Neuronal stem cell (in vitro differentiated cells): ENCODE measurements around the gene AMDHD2.

Experiments
- DNase-seq: peaks from one replicate; pipeline ENCODE4 v3.0.0-alpha.2; 2013; ENCODE audit warnings: low spot score
- H2AFZ ChIP-seq: one replicate; pipeline ENCODE4 v1.6.1; 2013; ENCODE audit warnings: mild to moderate bottlenecking, low read length, inconsistent platforms
- H2AK5ac ChIP-seq: 2 replicates; pipeline ENCODE4 v1.6.1; 2013; ENCODE audit warnings: low read depth, mild to moderate bottlenecking, inconsistent platforms, low read length, moderate library complexity, mixed read lengths
- H2BK120ac ChIP-seq: 2 replicates; pipeline ENCODE4 v1.6.1; 2013; ENCODE audit warnings: low read depth, mild to moderate bottlenecking, inconsistent platforms, low read length, moderate library complexity, mixed read lengths
- H2BK12ac ChIP-seq: one replicate; pipeline ENCODE4 v1.6.1; 2013; ENCODE audit warnings: low read length, inconsistent platforms
- H2BK15ac ChIP-seq: 2 replicates; pipeline ENCODE4 v1.6.1; 2013; ENCODE audit warnings: mild to moderate bottlenecking, low read length, inconsistent platforms, mixed read lengths
- H2BK5ac ChIP-seq: one replicate; pipeline ENCODE4 v1.6.1; 2013; ENCODE audit warnings: inconsistent platforms, mild to moderate bottlenecking, low read length, moderate library complexity
- H3K14ac ChIP-seq: one replicate; pipeline ENCODE4 v1.6.1; 2013; ENCODE audit warnings: low read length, inconsistent platforms
- H3K18ac ChIP-seq: 2 replicates; pipeline ENCODE4 v1.6.1; 2013; ENCODE audit warnings: low read length, inconsistent platforms
- H3K23ac ChIP-seq: 2 replicates; pipeline ENCODE4 v1.6.1; 2013; ENCODE audit warnings: low read depth, mild to moderate bottlenecking, mixed read lengths, low read length, inconsistent platforms; ENCODE audit not compliant: poor library complexity
- H3K27ac ChIP-seq: replicated peaks from 3 replicates; pipeline ENCODE4 v1.5.1; 2013; ENCODE audit warnings: low read length, inconsistent platforms
- H3K27me3 ChIP-seq, 3 experiments: 2 replicates each; pipeline ENCODE4 v1.6.1; 2013; ENCODE audit warnings: low read length in 3 of 3, mild to moderate bottlenecking in 2 of 3, inconsistent platforms in 1 of 3, low read depth in 1 of 3, mixed read lengths in 1 of 3, moderate library complexity in 1 of 3; ENCODE audit not compliant: control insufficient read depth in 3 of 3, insufficient read depth in 3 of 3
- H3K36me3 ChIP-seq, 2 donors: replicated peaks in 1 of 2; 2 replicates each; pipeline ENCODE4 v1.6.1; 2013; ENCODE audit warnings: low read length in 2 of 2; ENCODE audit not compliant: control insufficient read depth in 2 of 2, insufficient read depth in 2 of 2
- H3K4ac ChIP-seq: 2 replicates; pipeline ENCODE4 v1.6.1; 2013; ENCODE audit warnings: inconsistent platforms, mild to moderate bottlenecking, low read length, moderate library complexity
- H3K4me1 ChIP-seq, 2 donors: 1 replicate in 1 of 2; 2 replicates in 1 of 2; pipeline ENCODE4 v1.6.1; 2013; ENCODE audit warnings: low read length in 2 of 2, low read depth in 1 of 2; ENCODE audit not compliant: control insufficient read depth in 2 of 2, insufficient read depth in 1 of 2
- H3K4me2 ChIP-seq: one replicate; pipeline ENCODE4 v1.6.1; 2013; ENCODE audit warnings: mild to moderate bottlenecking, low read length, inconsistent platforms; ENCODE audit not compliant: insufficient read depth, poor library complexity, severe bottlenecking
- H3K4me3 ChIP-seq, 2 donors: 2 replicates each; pipeline ENCODE4 v1.5.1; 2013; ENCODE audit warnings: low read length in 2 of 2, mild to moderate bottlenecking in 2 of 2, inconsistent platforms in 1 of 2, moderate library complexity in 1 of 2
- H3K79me1 ChIP-seq: one replicate; pipeline ENCODE4 v1.6.1; 2013; ENCODE audit warnings: low read depth, mild to moderate bottlenecking, inconsistent platforms, low read length, moderate library complexity
- H3K9ac ChIP-seq: one replicate; pipeline ENCODE4 v1.6.1; 2013; ENCODE audit warnings: mild to moderate bottlenecking, low read depth, low read length, inconsistent platforms; ENCODE audit not compliant: poor library complexity
- H3K9me3 ChIP-seq, 2 donors: replicated peaks in 1 of 2; 2 replicates each; pipeline versions ENCODE3 to v1.6.1; 2013; ENCODE audit warnings: low read length in 2 of 2, mild to moderate bottlenecking in 2 of 2, inconsistent platforms in 1 of 2, low read depth in 1 of 2, mixed read lengths in 1 of 2, moderate library complexity in 1 of 2; ENCODE audit not compliant: control insufficient read depth in 2 of 2, insufficient read depth in 1 of 2
- H4K8ac ChIP-seq: one replicate; pipeline ENCODE4 v1.6.1; 2013; ENCODE audit warnings: low read depth, mild to moderate bottlenecking, inconsistent platforms, low read length, moderate library complexity
- H4K91ac ChIP-seq: one replicate; pipeline ENCODE4 v1.6.1; 2013; ENCODE audit warnings: low read length, low read depth, mild to moderate bottlenecking, inconsistent platforms; ENCODE audit not compliant: poor library complexity
- WGBS, 2 donors: extraction: QIAGEN DNeasy Blood & Tissue Kit; methylation state at CpG; one replicate each; pipeline ENCODE4 v1.1.7; 2013; ENCODE audit warnings: missing lambda C conversion rate in 2 of 2, mixed read lengths in 1 of 2; ENCODE audit not compliant: insufficient read length in 2 of 2, insufficient replicate concordance in 1 of 2; ENCODE audit errors: extremely low coverage in 2 of 2; 5-methylcytosine and 5-hydroxymethylcytosine counted together

Gene AMDHD2

DNA sequence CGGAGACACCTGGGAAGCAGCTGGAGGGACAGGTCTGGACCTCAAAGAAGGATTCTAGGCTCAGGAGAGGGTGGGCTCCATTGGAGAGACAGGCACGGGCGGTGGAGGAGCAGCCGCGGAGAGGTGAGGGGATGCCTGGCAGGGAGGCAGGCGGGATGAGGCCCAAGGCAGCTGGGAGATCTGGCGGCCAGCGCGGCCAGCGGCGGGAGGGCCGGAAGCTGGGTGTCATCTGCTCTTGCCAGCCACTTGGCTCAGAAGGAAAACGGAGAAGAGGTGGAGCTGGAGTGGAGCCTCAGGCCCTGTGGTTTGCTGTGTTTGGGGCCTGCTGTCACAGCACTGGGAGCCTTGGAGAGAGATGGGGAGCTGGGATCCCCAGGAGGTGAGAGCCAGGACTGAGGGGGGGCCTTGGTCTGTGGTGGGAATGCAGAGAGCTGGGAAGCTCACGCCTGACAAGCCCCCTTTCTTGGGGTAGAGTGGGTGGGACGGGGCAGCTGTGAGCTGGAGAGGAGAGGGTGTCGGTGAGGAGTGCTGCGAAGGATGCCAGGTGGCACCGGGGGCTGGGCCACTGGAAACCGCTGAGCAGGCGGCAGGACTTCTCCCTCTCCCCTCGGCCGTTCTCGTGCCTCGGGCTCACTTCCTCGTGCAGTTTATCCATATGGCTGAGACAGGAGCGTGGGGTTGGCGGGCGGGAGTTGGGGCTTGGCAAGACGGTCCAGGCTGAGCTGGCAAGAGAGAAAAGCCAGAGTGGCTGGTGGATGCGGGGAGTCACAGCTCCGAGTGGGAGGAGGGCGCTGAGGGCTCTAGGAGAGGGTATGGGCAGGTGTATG lies 37.2 kb upstream of the AMDHD2 start:
- H2BK5ac ChIP-seq = no peak overlapping the region
- no peak overlapping the region for H3K4ac ChIP-seq
- no peaks in the 10 kb centered on the region for H3K36me3 ChIP-seq
- H2AFZ ChIP-seq = no peak overlapping the region
- no peak overlapping the region for H3K18ac ChIP-seq
- no peak overlapping the region for H3K27ac ChIP-seq
- no peak overlapping the region for H3K4me3 ChIP-seq
- no peak overlapping the region for H4K91ac ChIP-seq
- H3K4me1 ChIP-seq = peaks cover 0 to 2% of the 10 kb centered on the region in 2 donors
- H2BK120ac ChIP-seq = no peak overlapping the region
- H3K9ac ChIP-seq = no peak overlapping the region
- H3K9me3 ChIP-seq = no peaks in the 10 kb centered on the region
- DNase-seq = no peak
- no CpG with 5 or more reads among the region's 32 CpGs for WGBS, 2 donors
- H2AK5ac ChIP-seq = peak overlapping the region; percentile 29
- no peaks in the 10 kb centered on the region for H3K27me3 ChIP-seq
- no peak overlapping the region for H2BK15ac ChIP-seq
- peak overlapping the region; percentile 94 for H3K23ac ChIP-seq
- H2BK12ac ChIP-seq = no peak overlapping the region
- H3K79me1 ChIP-seq = peaks cover 21% of the 10 kb centered on the region
- H4K8ac ChIP-seq = no peak overlapping the region
- H3K4me2 ChIP-seq = no peak overlapping the region
- H3K14ac ChIP-seq = no peak overlapping the region

DNA sequence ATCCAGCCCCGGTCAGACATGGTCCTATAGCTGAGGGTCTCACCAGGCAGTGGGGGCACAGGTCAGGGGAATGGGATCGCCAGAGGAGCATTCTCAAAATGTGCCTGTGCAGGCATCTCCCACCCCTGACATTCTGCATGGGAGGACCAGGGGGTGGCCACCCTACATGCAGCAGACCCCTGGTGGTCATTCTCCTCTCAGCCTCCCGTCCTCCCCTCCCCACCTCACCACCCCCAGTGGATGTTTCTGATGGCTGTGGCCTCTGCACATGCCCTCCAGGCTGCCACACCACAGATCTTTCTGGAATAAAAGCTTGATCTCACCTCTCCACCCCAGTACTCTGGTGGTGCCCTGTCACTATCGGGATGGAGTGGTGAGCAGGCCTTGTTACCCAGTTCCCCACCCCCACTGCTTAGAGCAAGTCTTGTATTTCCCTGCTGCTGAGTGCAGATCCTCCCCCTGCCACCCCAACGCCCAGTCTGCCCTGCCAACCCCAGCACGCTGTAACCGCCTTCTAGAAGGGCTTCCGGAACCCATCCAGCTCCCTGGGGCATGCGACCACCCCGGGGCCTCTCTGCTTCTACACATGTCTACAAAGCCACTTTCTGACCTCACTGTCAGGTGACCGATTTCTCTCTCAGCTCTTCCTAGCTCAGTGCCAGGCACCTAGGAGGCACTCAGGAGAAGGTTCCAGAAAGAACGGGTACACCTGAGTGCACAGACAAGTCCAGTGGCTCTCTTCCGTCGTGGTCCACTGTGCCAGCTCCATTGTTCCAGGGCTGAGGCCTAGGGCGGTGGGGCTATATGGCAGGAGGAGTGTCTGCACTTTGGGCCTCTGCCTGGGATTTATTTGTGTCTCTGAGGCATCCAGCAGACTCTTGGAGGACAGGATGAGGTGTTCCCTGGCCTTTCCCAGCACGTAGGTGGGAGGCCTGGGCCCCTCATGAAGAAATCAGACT lies 36.0 kb upstream of the AMDHD2 start:
- no peaks in the 10 kb centered on the region for H3K9me3 ChIP-seq
- H3K14ac ChIP-seq = peak overlapping the region; percentile 82
- no peak overlapping the region for H3K18ac ChIP-seq
- H3K4me2 ChIP-seq = no peak overlapping the region
- H4K8ac ChIP-seq = no peak overlapping the region
- peak overlapping the region; percentile 31 for H3K4ac ChIP-seq
- no peaks in the 10 kb centered on the region for H3K27me3 ChIP-seq
- H2AK5ac ChIP-seq = no peak overlapping the region
- H2BK12ac ChIP-seq = peak overlapping the region; percentile 41
- peaks cover 0 to 2% of the 10 kb centered on the region in 2 donors for H3K4me1 ChIP-seq
- DNase-seq = no peak
- H2BK120ac ChIP-seq = no peak overlapping the region
- no peak overlapping the region for H4K91ac ChIP-seq
- H2BK5ac ChIP-seq = peak overlapping the region; percentile 21
- H3K79me1 ChIP-seq = peaks cover 16% of the 10 kb centered on the region
- H2BK15ac ChIP-seq = no peak overlapping the region
- no CpG with 5 or more reads among the region's 16 CpGs for WGBS, 2 donors
- H3K36me3 ChIP-seq = no peaks in the 10 kb centered on the region
- H3K4me3 ChIP-seq = no peak overlapping the region
- no peak overlapping the region for H3K23ac ChIP-seq
- peak overlapping the region; percentile 44 for H3K9ac ChIP-seq
- no peak overlapping the region for H2AFZ ChIP-seq
- H3K27ac ChIP-seq = no peak overlapping the region

GRCh38 chr16:2484898-2485508 lies 35.2 kb upstream of the AMDHD2 start:
- WGBS, 2 donors = no CpG with 5 or more reads among the region's 13 CpGs
- Histone ChIP-seq H2BK5ac (no peak overlapping the region), H3K36me3 (peaks cover 0 to 2% of the 10 kb centered on the region in 2 donors), H3K4ac (no peak overlapping the region), H3K14ac (no peak overlapping the region), H2AK5ac (no peak overlapping the region), H3K79me1 (peaks cover 19% of the 10 kb centered on the region), H3K27ac (no peak overlapping the region), H3K23ac (no peak overlapping the region), H2BK12ac (no peak overlapping the region), H2BK15ac (no peak overlapping the region), H3K9me3 (no peaks in the 10 kb centered on the region), H3K4me3 (no peak overlapping the region), H2BK120ac (no peak overlapping the region), H3K4me2 (no peak overlapping the region), H3K27me3 (no peaks in the 10 kb centered on the region), H3K4me1 (peaks cover 0 to 2% of the 10 kb centered on the region in 2 donors), H3K9ac (peak overlapping the region; percentile 44), H4K91ac (no peak overlapping the region), H2AFZ (no peak overlapping the region), H4K8ac (no peak overlapping the region), H3K18ac (no peak overlapping the region)
- DNase-seq = no peak
